ENCODE results near the gene TAF13.
A peak's percentile ranks its signal among the peaks of the same experiment; 100 is the strongest.

The TAF13 gene

GRCh38 chr1:109096120-109096519, 20.3 kb upstream of the TAF13 start:
- Histone ChIP-seq H3K27me3 (ENCODE audit: insufficient read depth, low read length) (no peaks in the 10 kb centered on the region), H4K20me1 (ENCODE audit: insufficient read depth, low read length) (no peaks in the 10 kb centered on the region), H2AFZ (ENCODE audit: low read length) (no peak overlapping the region), H3K4me3 (ENCODE audit: low read depth, low read length, poor library complexity, severe bottlenecking) (no peak overlapping the region), H3K79me2 (ENCODE audit: insufficient read depth, low read length) (peaks cover 31% of the 10 kb centered on the region), H3K36me3 (ENCODE audit: insufficient read depth, low read length) (peaks cover 42% of the 10 kb centered on the region), H3K4me2 (ENCODE audit: low read length) (no peak overlapping the region), H3K9ac (ENCODE audit: low read length) (no peak overlapping the region), H3K9me2 (ENCODE audit: low read depth, low read length) (no peaks in the 10 kb centered on the region), H3K27ac (ENCODE audit: low read depth, low read length, poor library complexity, severe bottlenecking) (peak overlapping the region; percentile 6), H3K4me1 (ENCODE audit: insufficient read depth, low read length, severe bottlenecking) (peaks cover 25% of the 10 kb centered on the region), H3F3A (ENCODE audit: insufficient read depth, low read length) (no peaks in the 10 kb centered on the region; the same call in 1 of the 2 replicates), H3K9me3 (ENCODE audit: low read length) (no peaks in the 10 kb centered on the region)
- no peak for TF ChIP-seq CTCF (IDR thresholded peaks at IDR 0.05; ENCODE audit: low read length)
- TF ChIP-seq EZH2 (IDR thresholded peaks at IDR 0.05; ENCODE audit: borderline replicate concordance, low read length) = no peak

- Histone ChIP-seq H3K27ac (ENCODE audit: low read depth, low read length, poor library complexity, severe bottlenecking) (no peak overlapping the region), H3K4me2 (ENCODE audit: low read length) (no peak overlapping the region), H4K20me1 (ENCODE audit: insufficient read depth, low read length) (no peaks in the 10 kb centered on the region), H3K79me2 (ENCODE audit: insufficient read depth, low read length) (peaks cover 29% of the 10 kb centered on the region), H3K36me3 (ENCODE audit: insufficient read depth, low read length) (peaks cover 37% of the 10 kb centered on the region), H3K9me2 (ENCODE audit: low read depth, low read length) (no peaks in the 10 kb centered on the region), H3K4me1 (ENCODE audit: insufficient read depth, low read length, severe bottlenecking) (peaks cover 22% of the 10 kb centered on the region), H3K9ac (ENCODE audit: low read length) (no peak overlapping the region), H3K27me3 (ENCODE audit: insufficient read depth, low read length) (no peaks in the 10 kb centered on the region), H3K4me3 (ENCODE audit: low read depth, low read length, poor library complexity, severe bottlenecking) (no peak overlapping the region), H2AFZ (ENCODE audit: low read length) (no peak overlapping the region), H3F3A (ENCODE audit: insufficient read depth, low read length) (no peaks in the 10 kb centered on the region; the same call in 1 of the 2 replicates), H3K9me3 (ENCODE audit: low read length) (no peaks in the 10 kb centered on the region)
- TF ChIP-seq CTCF (IDR thresholded peaks at IDR 0.05; ENCODE audit: low read length) (no peak), EZH2 (IDR thresholded peaks at IDR 0.05; ENCODE audit: borderline replicate concordance, low read length) (no peak)
Measured at GRCh38 chr1:109095631-109096030, 19.8 kb upstream of the TAF13 start.

GRCh38 chr1:109094871-109095270, 19.1 kb upstream of the TAF13 start:
- H3K36me3 ChIP-seq (ENCODE audit: insufficient read depth, low read length) = peaks cover 37% of the 10 kb centered on the region
- no peak overlapping the region for H3K9ac ChIP-seq (ENCODE audit: low read length)
- no peaks in the 10 kb centered on the region for H4K20me1 ChIP-seq (ENCODE audit: insufficient read depth, low read length)
- no peaks in the 10 kb centered on the region for H3K9me2 ChIP-seq (ENCODE audit: low read depth, low read length)
- H3K9me3 ChIP-seq (ENCODE audit: low read length) = no peaks in the 10 kb centered on the region
- H3K79me2 ChIP-seq (ENCODE audit: insufficient read depth, low read length) = peaks cover 24% of the 10 kb centered on the region
- H2AFZ ChIP-seq (ENCODE audit: low read length) = no peak overlapping the region
- H3K4me1 ChIP-seq (ENCODE audit: insufficient read depth, low read length, severe bottlenecking) = peaks cover 27% of the 10 kb centered on the region
- H3K27ac ChIP-seq (ENCODE audit: low read depth, low read length, poor library complexity, severe bottlenecking) = no peak overlapping the region
- no peaks in the 10 kb centered on the region; the same call in 1 of the 2 replicates for H3F3A ChIP-seq (ENCODE audit: insufficient read depth, low read length)
- no peak overlapping the region for H3K4me3 ChIP-seq (ENCODE audit: low read depth, low read length, poor library complexity, severe bottlenecking)
- no peaks in the 10 kb centered on the region for H3K27me3 ChIP-seq (ENCODE audit: insufficient read depth, low read length)
- TF ChIP-seq CTCF (IDR thresholded peaks at IDR 0.05; ENCODE audit: low read length) = no peak
- TF ChIP-seq EZH2 (IDR thresholded peaks at IDR 0.05; ENCODE audit: borderline replicate concordance, low read length) = no peak
- H3K4me2 ChIP-seq (ENCODE audit: low read length) = no peak overlapping the region

Measured in OCI-LY1 (cell line).